Lower leg skin (tissue), 4 donors: ENCODE measurements around the gene EFCAB9. TPM values are rescaled to one million over a fixed set of nuclear protein-coding genes. Genes with fewer than 3 reads are reported as not detected.

Source experiments
- DNase-seq, 2 donors: peaks; one replicate each; pipeline ENCODE4 v3.0.0-alpha.2; 2019; ENCODE audit warnings: low spot score in 2 of 2
- H3K4me3 ChIP-seq: fragments of 200-600 bp; sonication (generic); 2 replicates; pipeline ENCODE4 v1.5.1; 2017; ENCODE audit warnings: mild to moderate bottlenecking, low read depth; ENCODE audit not compliant: poor library complexity, severe bottlenecking
- POLR2A ChIP-seq, 2 donors: fragments of 450-650 bp; IDR thresholded peaks; one replicate each; pipeline ENCODE4 v1.6.1; 2016 to 2017; ENCODE audit warnings: antibody characterized with exemption in 2 of 2, mild to moderate bottlenecking in 1 of 2, moderate library complexity in 1 of 2
- WGBS, 2 donors: methylation state at CpG; one replicate each; pipeline ENCODE4 v1.1.5; 2018; 5-methylcytosine and 5-hydroxymethylcytosine counted together
- intact Hi-C: fragments of 100-400 bp; cut with DNase I; formaldehyde crosslinking; loops from one replicate; pipeline ENCODE4 v1.15.0; 2023; ENCODE audit warnings: low total_unique reads
- total RNA-seq, 4 donors: library from RNA; depleted of rRNA; stranded (reverse); fragments of >200 nt; gene quantifications; one replicate each; pipeline ENCODE4 v1.1.0, GENCODE V29; 2016
- TF ChIP-seq, protein P1 (sequence below), 3 donors: fragments of 450-650 bp; IDR thresholded peaks; one replicate each; pipeline ENCODE4 v1.5.1; 2016; ENCODE audit warnings: antibody characterized with exemption in 3 of 3, mild to moderate bottlenecking in 3 of 3, moderate library complexity in 2 of 3

The EFCAB9 gene
- total RNA-seq, 4 donors from 2014 or later: not detected

DNA sequence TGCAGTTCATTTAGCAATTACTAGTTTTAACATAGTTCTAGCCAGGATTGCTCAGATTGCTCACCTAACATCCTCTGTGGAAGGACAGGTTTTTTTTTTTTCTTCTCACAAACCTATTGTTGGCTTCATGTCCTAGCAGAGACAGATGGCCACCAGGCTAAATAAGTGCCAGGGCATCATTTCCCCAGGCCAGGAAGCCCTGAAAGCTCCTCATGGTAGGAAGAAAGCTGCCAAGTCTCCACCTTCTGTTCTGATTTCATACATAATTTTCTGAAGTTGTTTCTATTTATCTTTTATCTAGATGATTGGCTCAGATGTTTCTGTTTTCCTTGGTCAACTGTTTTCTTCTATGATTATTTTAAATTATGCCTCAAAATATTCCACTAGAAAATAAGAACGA, 31.0 kb downstream of the EFCAB9 start:
- intact Hi-C loops: no loop called here
- H3K4me3 ChIP-seq: no peak overlapping the region
- TF ChIP-seq, protein P1, sequence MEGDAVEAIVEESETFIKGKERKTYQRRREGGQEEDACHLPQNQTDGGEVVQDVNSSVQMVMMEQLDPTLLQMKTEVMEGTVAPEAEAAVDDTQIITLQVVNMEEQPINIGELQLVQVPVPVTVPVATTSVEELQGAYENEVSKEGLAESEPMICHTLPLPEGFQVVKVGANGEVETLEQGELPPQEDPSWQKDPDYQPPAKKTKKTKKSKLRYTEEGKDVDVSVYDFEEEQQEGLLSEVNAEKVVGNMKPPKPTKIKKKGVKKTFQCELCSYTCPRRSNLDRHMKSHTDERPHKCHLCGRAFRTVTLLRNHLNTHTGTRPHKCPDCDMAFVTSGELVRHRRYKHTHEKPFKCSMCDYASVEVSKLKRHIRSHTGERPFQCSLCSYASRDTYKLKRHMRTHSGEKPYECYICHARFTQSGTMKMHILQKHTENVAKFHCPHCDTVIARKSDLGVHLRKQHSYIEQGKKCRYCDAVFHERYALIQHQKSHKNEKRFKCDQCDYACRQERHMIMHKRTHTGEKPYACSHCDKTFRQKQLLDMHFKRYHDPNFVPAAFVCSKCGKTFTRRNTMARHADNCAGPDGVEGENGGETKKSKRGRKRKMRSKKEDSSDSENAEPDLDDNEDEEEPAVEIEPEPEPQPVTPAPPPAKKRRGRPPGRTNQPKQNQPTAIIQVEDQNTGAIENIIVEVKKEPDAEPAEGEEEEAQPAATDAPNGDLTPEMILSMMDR (IDR thresholded peaks at IDR 0.05): no peak
- TF ChIP-seq POLR2A (IDR thresholded peaks at IDR 0.05): no peak
- 83 to 86% methylated on average over 1 of the region's 1 CpG for WGBS, 2 donors
- no peak for DNase-seq

DNA sequence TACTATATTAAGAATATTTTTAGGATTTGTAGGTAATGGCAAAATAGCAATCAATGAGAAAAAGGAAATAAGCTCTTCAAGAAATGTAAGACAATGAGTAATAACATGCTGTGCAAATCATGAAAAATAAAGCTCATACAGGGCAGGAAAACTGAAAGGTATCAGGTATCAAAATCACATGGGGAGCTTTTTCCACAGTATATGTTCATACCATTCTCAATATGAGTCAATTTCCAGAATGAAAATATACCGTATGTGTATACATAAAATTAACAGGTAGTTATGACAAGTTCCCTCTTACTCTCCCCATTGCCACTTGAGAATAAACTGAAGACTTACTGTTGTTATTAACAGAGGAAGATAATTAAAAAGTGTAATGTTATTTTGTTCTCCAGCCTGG, 35.9 kb downstream of the EFCAB9 start:
- 89 to 90% methylated on average over 1 of the region's 1 CpG for WGBS, 2 donors
- intact Hi-C loops: no loop called here
- TF ChIP-seq, protein P1 (IDR thresholded peaks at IDR 0.05): no peak
- no peak for TF ChIP-seq POLR2A (IDR thresholded peaks at IDR 0.05)
- DNase-seq: no peak
- H3K4me3 ChIP-seq: no peak overlapping the region

DNA sequence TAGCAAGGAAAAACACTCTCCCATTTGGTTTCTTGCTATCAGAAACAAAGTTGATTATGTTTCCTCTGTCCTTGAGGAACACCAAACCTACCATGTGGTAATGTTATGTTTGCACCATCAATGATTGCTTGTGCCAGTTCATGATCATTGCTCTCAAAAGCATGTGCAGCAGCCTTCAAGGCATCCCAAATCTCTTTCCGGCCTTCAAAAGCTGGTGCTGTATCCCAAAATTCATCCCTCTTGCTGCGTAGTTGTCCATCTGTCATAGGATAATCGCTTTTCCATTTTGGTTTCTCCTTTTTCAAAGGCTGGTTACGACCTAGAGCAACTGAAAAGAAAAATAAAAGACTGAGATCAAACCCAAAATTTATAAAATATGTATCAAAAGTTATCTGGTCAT, 40.1 kb downstream of the EFCAB9 start:
- DNase-seq: no peak
- intact Hi-C loops: no loop called here
- TF ChIP-seq, protein P1 (IDR thresholded peaks at IDR 0.05): no peak
- TF ChIP-seq POLR2A (IDR thresholded peaks at IDR 0.05): no peak
- WGBS, 2 donors: 96 to 98% methylated on average over 4 of the region's 4 CpGs
- no peak overlapping the region for H3K4me3 ChIP-seq

DNA sequence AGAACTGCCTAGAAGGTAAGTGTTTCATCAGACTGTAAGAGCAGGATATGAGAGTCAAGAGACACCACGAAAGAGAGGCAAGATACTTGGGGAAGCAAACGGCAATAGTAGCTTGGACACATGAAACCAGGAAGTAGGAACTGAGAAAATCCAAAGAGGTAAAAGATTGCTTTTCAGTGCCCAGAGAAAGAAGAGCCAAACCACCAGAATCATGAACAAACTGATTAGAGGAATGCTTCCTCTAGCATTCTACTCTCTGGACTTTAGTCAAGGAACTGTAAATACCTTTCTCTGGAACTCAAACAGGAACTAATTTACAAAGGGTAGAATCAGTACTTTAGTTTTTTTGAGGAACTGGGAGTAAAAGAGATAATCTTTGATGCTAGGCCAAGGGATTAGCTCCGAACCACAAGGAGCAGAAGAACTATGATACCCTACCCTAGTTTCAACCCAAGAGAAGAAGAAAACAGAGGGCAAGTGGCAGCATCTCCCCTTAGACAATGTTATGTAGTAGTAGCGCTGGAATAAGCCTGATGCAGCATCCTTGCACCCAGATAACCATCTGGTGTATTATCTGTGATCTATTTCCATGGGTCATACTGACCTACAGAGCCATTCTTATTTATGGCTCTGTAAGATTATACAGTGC, 41.3 kb downstream of the EFCAB9 start:
- intact Hi-C loops: no loop called here
- 45% methylated on average over 4 of the region's 4 CpGs for WGBS, 2 donors
- TF ChIP-seq POLR2A (IDR thresholded peaks at IDR 0.05): no peak
- TF ChIP-seq, protein P1 (IDR thresholded peaks at IDR 0.05): no peak
- H3K4me3 ChIP-seq: no peak overlapping the region
- no peak for DNase-seq

DNA sequence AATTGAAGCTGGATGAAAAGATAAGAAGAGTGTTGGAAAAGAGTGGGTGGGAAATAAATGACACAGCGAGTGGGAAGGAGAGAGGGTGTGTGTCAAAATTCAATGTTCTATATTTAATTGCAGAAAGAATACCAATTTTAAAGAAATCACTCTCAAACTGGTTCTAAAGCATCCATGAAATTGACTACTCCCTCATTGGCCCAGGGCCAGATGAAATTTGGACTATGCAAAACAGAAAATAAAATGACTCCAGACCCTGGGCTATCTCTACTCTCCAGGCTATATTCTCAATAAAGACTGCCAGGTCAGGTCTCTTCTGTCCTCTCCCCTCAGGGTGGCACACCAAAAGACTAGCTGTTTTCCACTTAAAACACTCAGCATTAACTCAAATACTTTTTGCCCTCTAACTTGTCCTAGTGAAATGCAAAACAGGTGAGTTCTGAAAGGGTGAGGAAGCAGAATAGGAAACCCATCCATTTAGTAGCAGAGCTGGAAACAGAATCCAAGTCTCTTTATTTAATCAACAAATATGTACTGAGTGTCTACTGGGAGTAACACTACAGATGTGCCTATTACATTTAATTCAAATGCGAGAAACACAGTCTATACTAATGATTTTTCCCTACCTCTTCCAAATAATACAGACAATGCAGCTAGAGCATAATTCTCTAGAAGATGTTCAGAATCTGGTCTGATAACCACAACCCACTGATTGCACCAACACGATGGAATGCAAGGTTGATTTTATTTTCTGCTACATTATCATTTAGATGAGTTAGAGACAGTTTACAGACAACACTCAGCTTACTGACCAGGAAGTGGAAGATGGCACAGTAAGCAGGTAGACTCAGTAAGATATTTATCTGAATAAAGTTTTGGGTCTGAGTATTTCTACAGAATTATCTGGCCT, 42.1 kb downstream of the EFCAB9 start:
- TF ChIP-seq, protein P1 (IDR thresholded peaks at IDR 0.05): no peak
- TF ChIP-seq POLR2A (IDR thresholded peaks at IDR 0.05): no peak
- WGBS, 2 donors: 74 to 75% methylated on average over 3 of the region's 3 CpGs
- no peak overlapping the region for H3K4me3 ChIP-seq
- intact Hi-C loops: no loop called here
- no peak for DNase-seq
